NCI-H1694 (cell line): ENCODE data around the gene ELMO1.
A peak's percentile ranks its signal among the peaks of the same experiment; 100 is the strongest.

Source experiments
- DNase-seq: peaks from one replicate; lab custom pipeline; 2025; lab: John Stamatoyannopoulos, UW

ELMO1 gene

GRCh38 chr7:37098762-37099161, 349.9 kb downstream of the ELMO1 start:
- DNase-seq, result no peak

- no peak for DNase-seq
Observed at GRCh38 chr7:37097983-37098382, 350.7 kb downstream of the ELMO1 start.

GRCh38 chr7:37097276-37097675, 351.4 kb downstream of the ELMO1 start:
- no peak for DNase-seq

GRCh38 chr7:37096341-37096740, 352.3 kb downstream of the ELMO1 start:
- no peak for DNase-seq

- no peak for DNase-seq
Observed at GRCh38 chr7:37095122-37095521, 353.5 kb downstream of the ELMO1 start.

GRCh38 chr7:37093257-37093656, 355.4 kb downstream of the ELMO1 start:
- no peak for DNase-seq

- DNase-seq, result no peak
Observed at GRCh38 chr7:37092548-37092947, 356.1 kb downstream of the ELMO1 start.

GRCh38 chr7:37089972-37090371, 358.7 kb downstream of the ELMO1 start:
- no peak for DNase-seq

- no peak for DNase-seq
Observed at GRCh38 chr7:37085600-37085999, 363.1 kb downstream of the ELMO1 start.

GRCh38 chr7:37084303-37084702, 364.4 kb downstream of the ELMO1 start:
- DNase-seq, result no peak

- DNase-seq, result no peak
Observed at GRCh38 chr7:37083311-37084096, 365.2 kb downstream of the ELMO1 start.

GRCh38 chr7:37081436-37081835, 367.2 kb downstream of the ELMO1 start:
- DNase-seq, result no peak

- DNase-seq, result no peak
Observed at GRCh38 chr7:37079420-37079819, 369.2 kb downstream of the ELMO1 start.

- no peak for DNase-seq
Observed at GRCh38 chr7:37076668-37077067, 372.0 kb downstream of the ELMO1 start.

- DNase-seq, result no peak
Observed at GRCh38 chr7:37074370-37074769, 374.3 kb downstream of the ELMO1 start.

GRCh38 chr7:37071124-37071523, 377.5 kb downstream of the ELMO1 start:
- DNase-seq, result no peak

GRCh38 chr7:37070471-37070870, 378.2 kb downstream of the ELMO1 start:
- no peak for DNase-seq

GRCh38 chr7:37070031-37070430, 378.6 kb downstream of the ELMO1 start:
- no peak for DNase-seq

GRCh38 chr7:37069336-37069735, 379.3 kb downstream of the ELMO1 start:
- DNase-seq, result no peak

- DNase-seq, result no peak
Observed at GRCh38 chr7:37068902-37069301, 379.8 kb downstream of the ELMO1 start.

- DNase-seq, result peak; percentile 30
Observed at GRCh38 chr7:37068038-37068437, 380.6 kb downstream of the ELMO1 start.

GRCh38 chr7:37065779-37066271, 382.8 kb downstream of the ELMO1 start:
- no peak for DNase-seq

- DNase-seq, result no peak
Observed at GRCh38 chr7:37062560-37062859, 386.2 kb downstream of the ELMO1 start.

- DNase-seq, result no peak
Observed at GRCh38 chr7:37061849-37062559, 386.7 kb downstream of the ELMO1 start.
